OCI-LY1 (cell line): ENCODE data around the gene TMOD3.

ENCODE experiments used
- H2AFZ ChIP-seq: fragments of 200-600 bp; sonication (generic), shearing (Covaris generic); 2 replicates; pipeline ENCODE4 v1.6.0; 2014; ENCODE audit warnings: antibody characterized with exemption, mild to moderate bottlenecking, low read length
- H3F3A ChIP-seq: fragments of 200-600 bp; sonication (generic), shearing (Covaris generic); 2 replicates; pipeline ENCODE4 v1.6.0; 2014; ENCODE audit warnings: mild to moderate bottlenecking, antibody characterized with exemption, low read length, moderate library complexity; ENCODE audit not compliant: insufficient read depth
- H3K27ac ChIP-seq: fragments of 200-600 bp; sonication (generic); 2 replicates; pipeline ENCODE4 v1.5.1; 2014; ENCODE audit warnings: low read length, mixed run types, mild to moderate bottlenecking, low read depth; ENCODE audit not compliant: poor library complexity, severe bottlenecking
- H3K27me3 ChIP-seq: fragments of 200-600 bp; sonication (generic); 2 replicates; pipeline ENCODE4 v1.6.0; 2014; ENCODE audit warnings: antibody characterized with exemption, mild to moderate bottlenecking, low read length, moderate library complexity; ENCODE audit not compliant: insufficient read depth
- H3K36me3 ChIP-seq: fragments of 200-600 bp; sonication (generic); 2 replicates; pipeline ENCODE4 v1.6.1; 2014; ENCODE audit warnings: mild to moderate bottlenecking, antibody characterized with exemption, low read length, moderate library complexity, mixed read lengths; ENCODE audit not compliant: insufficient read depth
- H3K4me1 ChIP-seq: fragments of 200-600 bp; sonication (generic); 2 replicates; pipeline ENCODE4 v1.5.1; 2014; ENCODE audit warnings: mild to moderate bottlenecking, low read length, moderate library complexity; ENCODE audit not compliant: insufficient read depth, severe bottlenecking
- H3K4me2 ChIP-seq: fragments of 200-600 bp; sonication (generic), shearing (Covaris generic); 2 replicates; pipeline ENCODE4 v1.6.1; 2014; ENCODE audit warnings: low read length
- H3K4me3 ChIP-seq: fragments of 200-600 bp; sonication (generic); 2 replicates; pipeline ENCODE4 v1.5.1; 2014; ENCODE audit warnings: low read length, low read depth, mild to moderate bottlenecking, mixed read lengths; ENCODE audit not compliant: poor library complexity, severe bottlenecking
- H3K79me2 ChIP-seq: fragments of 200-600 bp; shearing (Covaris generic); 2 replicates; pipeline ENCODE4 v1.6.1; 2016; ENCODE audit warnings: mixed run types, low read length, mixed read lengths; ENCODE audit not compliant: insufficient read depth
- H3K9ac ChIP-seq: fragments of 200-600 bp; sonication (generic), shearing (Covaris generic); 2 replicates; pipeline ENCODE4 v1.6.1; 2014; ENCODE audit warnings: mild to moderate bottlenecking, low read length, mixed read lengths
- H3K9me2 ChIP-seq: fragments of 200-600 bp; sonication (generic), shearing (Covaris generic); 2 replicates; pipeline ENCODE4 v1.6.1; 2014; ENCODE audit warnings: low read depth, mild to moderate bottlenecking, low read length, mixed read lengths
- H3K9me3 ChIP-seq: fragments of 200-600 bp; shearing (Covaris generic); 2 replicates; pipeline ENCODE4 v1.6.1; 2014; ENCODE audit warnings: low read length, mixed read lengths
- H4K20me1 ChIP-seq: fragments of 200-600 bp; sonication (generic), shearing (Covaris generic); 2 replicates; pipeline ENCODE4 v1.6.0; 2016; ENCODE audit warnings: mild to moderate bottlenecking, low read length; ENCODE audit not compliant: insufficient read depth
- CTCF ChIP-seq: fragments of 200-600 bp; sonication (generic), shearing (Covaris generic); IDR thresholded peaks from 2 replicates; pipeline ENCODE4 v1.5.1; 2017; ENCODE audit warnings: mild to moderate bottlenecking, antibody characterized with exemption, low read length, moderate library complexity, mixed read lengths
- EZH2 ChIP-seq: fragments of 200-600 bp; sonication (generic), shearing (Covaris generic); IDR thresholded peaks from 2 replicates; pipeline ENCODE4 v1.8.0; 2017; ENCODE audit warnings: borderline replicate concordance, mixed run types, mild to moderate bottlenecking, antibody characterized with exemption, low read length, moderate library complexity, mixed read lengths

TMOD3 gene

DNA sequence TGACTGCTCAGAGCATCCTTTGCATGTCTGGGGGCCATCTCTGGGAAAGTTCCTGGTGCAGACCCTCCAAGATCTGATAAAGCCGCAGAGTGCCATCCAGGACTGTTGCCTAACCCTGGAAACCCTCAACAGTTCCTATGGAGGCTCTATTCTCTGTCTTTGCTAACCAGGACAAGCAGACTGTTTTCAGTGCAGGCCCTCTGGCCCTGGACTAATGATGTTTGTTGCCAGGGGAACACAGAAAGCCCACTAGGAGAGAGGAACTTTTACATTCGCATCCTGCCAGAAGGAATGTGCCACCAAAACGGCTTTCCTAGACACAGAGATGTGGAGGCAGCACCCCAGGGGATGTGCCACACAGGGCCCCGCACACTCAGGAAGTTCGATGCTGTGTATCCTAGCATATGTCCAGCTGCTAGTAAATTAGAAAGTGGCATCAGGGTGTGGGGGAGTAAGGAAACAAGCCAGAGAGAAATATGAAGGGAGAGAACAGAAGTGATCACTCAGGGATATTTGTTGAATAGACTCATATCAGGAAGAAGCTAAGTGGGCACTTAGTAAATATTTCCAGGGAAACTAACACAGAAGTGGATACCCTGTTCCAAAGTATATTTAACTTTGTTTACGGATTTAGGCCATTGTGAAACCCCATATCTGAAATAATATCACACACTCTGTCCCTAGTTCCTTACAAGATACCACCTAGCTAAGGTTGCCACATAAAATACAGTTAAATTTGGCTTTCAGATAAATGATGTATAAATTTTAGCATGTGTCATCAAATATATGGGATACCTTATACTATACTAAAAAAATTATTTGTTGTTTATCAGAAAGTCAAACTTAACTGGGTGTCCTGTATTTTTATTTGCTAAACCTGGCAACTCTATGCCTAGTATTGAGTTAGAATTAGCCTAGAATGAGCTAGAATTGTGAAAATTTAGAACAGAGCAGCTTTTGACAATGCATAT lies 29.9 kb upstream of the TMOD3 start:
- no peak overlapping the region for H3K4me2 ChIP-seq
- H4K20me1 ChIP-seq: no peaks in the 10 kb centered on the region
- no peaks in the 10 kb centered on the region for H3K79me2 ChIP-seq
- H3K4me3 ChIP-seq: no peak overlapping the region
- no peaks in the 10 kb centered on the region for H3K9me2 ChIP-seq
- no peak overlapping the region for H3K27ac ChIP-seq
- TF ChIP-seq EZH2 (no peak), CTCF (no peak)
- no peaks in the 10 kb centered on the region for H3K36me3 ChIP-seq
- no peaks in the 10 kb centered on the region for H3K9me3 ChIP-seq
- no peaks in the 10 kb centered on the region for H3K27me3 ChIP-seq
- no peaks in the 10 kb centered on the region for H3K4me1 ChIP-seq
- no peaks in the 10 kb centered on the region for H3F3A ChIP-seq
- no peak overlapping the region for H3K9ac ChIP-seq
- H2AFZ ChIP-seq: no peak overlapping the region

- H3K79me2 ChIP-seq: no peaks in the 10 kb centered on the region
- no peak overlapping the region for H3K27ac ChIP-seq
- no peaks in the 10 kb centered on the region for H3K4me1 ChIP-seq
- no peaks in the 10 kb centered on the region for H3F3A ChIP-seq
- H3K4me2 ChIP-seq: no peak overlapping the region
- no peaks in the 10 kb centered on the region for H3K9me3 ChIP-seq
- no peaks in the 10 kb centered on the region for H3K27me3 ChIP-seq
- no peaks in the 10 kb centered on the region for H3K9me2 ChIP-seq
- peak; percentile 63 for TF ChIP-seq CTCF
- no peak for TF ChIP-seq EZH2
- H2AFZ ChIP-seq: no peak overlapping the region
- H3K4me3 ChIP-seq: no peak overlapping the region
- H3K9ac ChIP-seq: no peak overlapping the region
- no peaks in the 10 kb centered on the region for H4K20me1 ChIP-seq
- H3K36me3 ChIP-seq: no peaks in the 10 kb centered on the region
Measured at GRCh38 chr15:51801391-51801835, 28.0 kb upstream of the TMOD3 start.

- no peak overlapping the region for H3K4me3 ChIP-seq
- no peak overlapping the region for H3K4me2 ChIP-seq
- TF ChIP-seq EZH2 (no peak), CTCF (no peak)
- no peaks in the 10 kb centered on the region for H3K4me1 ChIP-seq
- no peaks in the 10 kb centered on the region for H3K9me2 ChIP-seq
- H3K36me3 ChIP-seq: no peaks in the 10 kb centered on the region
- H3K27ac ChIP-seq: no peak overlapping the region
- H2AFZ ChIP-seq: no peak overlapping the region
- H3F3A ChIP-seq: no peaks in the 10 kb centered on the region
- no peaks in the 10 kb centered on the region for H3K79me2 ChIP-seq
- no peaks in the 10 kb centered on the region for H4K20me1 ChIP-seq
- H3K9ac ChIP-seq: no peak overlapping the region
- no peaks in the 10 kb centered on the region for H3K27me3 ChIP-seq
- no peaks in the 10 kb centered on the region for H3K9me3 ChIP-seq
Measured at GRCh38 chr15:51802593-51802992, 26.9 kb upstream of the TMOD3 start.
